Measurements from ENCODE around the gene AKT1S1. TPM values are rescaled to one million over a fixed set of nuclear protein-coding genes. Genes with fewer than 3 reads are reported as not detected.

The AKT1S1 gene
- total and polyA plus RNA-seq, 2 of the 13 experiments (the other 11 are each of a cell fraction or from before 2014, with no cell fraction given): 13.5 to 27.8 TPM

DNA sequence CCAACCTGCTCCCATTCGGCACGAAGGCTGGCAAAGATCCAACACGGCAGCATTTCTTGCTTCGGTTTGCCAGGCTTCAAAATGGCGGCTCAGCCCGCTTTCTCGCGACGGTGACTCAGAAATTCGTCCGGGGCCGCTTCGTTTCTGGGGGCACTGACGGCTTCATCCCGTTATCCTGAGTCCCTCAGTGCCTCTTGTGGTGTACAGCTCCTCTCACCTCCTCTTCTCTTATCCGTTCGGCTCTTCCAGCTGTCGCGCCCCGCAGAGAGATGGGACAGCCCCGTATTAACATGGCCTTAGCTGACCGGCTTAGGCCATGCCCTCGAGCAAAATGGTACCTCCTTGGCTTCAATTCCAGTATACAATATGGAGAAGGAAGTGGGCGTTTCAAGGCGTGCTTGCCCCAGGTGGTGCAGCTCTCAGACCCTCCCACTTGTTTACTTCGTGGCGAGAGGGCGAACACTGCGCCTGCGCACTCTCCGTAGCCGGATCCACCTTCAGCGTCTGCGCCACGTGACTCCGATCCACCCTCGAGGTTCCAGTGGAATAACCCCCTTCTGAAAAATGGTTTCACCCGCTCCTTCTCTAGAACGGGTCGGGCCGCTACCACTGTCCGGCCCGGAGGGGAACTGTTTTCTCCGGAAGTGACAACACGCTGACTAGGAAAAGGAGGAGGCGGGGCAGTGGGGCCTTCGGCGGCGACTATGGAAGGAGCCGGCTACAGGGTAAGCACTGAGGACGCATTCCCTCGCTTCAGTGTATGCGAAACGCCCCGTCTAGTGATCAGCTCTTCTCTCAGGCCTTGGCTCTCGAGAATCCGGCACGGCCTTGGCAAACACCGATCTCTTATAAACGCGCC is at the start of gene AKT1S1, which contains the start of gene TBC1D17 (continued):
- TF ChIP-seq, protein P1, sequence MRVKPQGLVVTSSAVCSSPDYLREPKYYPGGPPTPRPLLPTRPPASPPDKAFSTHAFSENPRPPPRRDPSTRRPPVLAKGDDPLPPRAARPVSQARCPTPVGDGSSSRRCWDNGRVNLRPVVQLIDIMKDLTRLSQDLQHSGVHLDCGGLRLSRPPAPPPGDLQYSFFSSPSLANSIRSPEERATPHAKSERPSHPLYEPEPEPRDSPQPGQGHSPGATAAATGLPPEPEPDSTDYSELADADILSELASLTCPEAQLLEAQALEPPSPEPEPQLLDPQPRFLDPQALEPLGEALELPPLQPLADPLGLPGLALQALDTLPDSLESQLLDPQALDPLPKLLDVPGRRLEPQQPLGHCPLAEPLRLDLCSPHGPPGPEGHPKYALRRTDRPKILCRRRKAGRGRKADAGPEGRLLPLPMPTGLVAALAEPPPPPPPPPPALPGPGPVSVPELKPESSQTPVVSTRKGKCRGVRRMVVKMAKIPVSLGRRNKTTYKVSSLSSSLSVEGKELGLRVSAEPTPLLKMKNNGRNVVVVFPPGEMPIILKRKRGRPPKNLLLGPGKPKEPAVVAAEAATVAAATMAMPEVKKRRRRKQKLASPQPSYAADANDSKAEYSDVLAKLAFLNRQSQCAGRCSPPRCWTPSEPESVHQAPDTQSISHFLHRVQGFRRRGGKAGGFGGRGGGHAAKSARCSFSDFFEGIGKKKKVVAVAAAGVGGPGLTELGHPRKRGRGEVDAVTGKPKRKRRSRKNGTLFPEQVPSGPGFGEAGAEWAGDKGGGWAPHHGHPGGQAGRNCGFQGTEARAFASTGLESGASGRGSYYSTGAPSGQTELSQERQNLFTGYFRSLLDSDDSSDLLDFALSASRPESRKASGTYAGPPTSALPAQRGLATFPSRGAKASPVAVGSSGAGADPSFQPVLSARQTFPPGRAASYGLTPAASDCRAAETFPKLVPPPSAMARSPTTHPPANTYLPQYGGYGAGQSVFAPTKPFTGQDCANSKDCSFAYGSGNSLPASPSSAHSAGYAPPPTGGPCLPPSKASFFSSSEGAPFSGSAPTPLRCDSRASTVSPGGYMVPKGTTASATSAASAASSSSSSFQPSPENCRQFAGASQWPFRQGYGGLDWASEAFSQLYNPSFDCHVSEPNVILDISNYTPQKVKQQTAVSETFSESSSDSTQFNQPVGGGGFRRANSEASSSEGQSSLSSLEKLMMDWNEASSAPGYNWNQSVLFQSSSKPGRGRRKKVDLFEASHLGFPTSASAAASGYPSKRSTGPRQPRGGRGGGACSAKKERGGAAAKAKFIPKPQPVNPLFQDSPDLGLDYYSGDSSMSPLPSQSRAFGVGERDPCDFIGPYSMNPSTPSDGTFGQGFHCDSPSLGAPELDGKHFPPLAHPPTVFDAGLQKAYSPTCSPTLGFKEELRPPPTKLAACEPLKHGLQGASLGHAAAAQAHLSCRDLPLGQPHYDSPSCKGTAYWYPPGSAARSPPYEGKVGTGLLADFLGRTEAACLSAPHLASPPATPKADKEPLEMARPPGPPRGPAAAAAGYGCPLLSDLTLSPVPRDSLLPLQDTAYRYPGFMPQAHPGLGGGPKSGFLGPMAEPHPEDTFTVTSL (CRISPR knock-in tag; IDR thresholded peaks at IDR 0.05; ENCODE audit: borderline replicate concordance): no peak
- 0 out of 2 replicates have a peak, but pooled peaks have one; percentile 53 for TF ChIP-seq CHCHD3 (CRISPR knock-in tag; IDR thresholded peaks at IDR 0.05)
- TF ChIP-seq ZNF597 (CRISPR knock-in tag; IDR thresholded peaks at IDR 0.05): no peak
- TF ChIP-seq ZBTB20 (CRISPR knock-in tag; IDR thresholded peaks at IDR 0.05; ENCODE audit: borderline replicate concordance, low read depth): 0 out of 2 replicates have a peak, but pooled peaks have one; percentile 9
- TF ChIP-seq NR1H2 (CRISPR knock-in tag; IDR thresholded peaks at IDR 0.05; ENCODE audit: borderline replicate concordance, low read depth): no peak
- TF ChIP-seq ZZZ3 (CRISPR knock-in tag; IDR thresholded peaks at IDR 0.05; ENCODE audit: borderline replicate concordance): no peak
- TF ChIP-seq ZNF484 (CRISPR knock-in tag; IDR thresholded peaks at IDR 0.05; ENCODE audit: borderline replicate concordance, low read depth): no peak
- no peak; a peak in 1 of 4 replicates for TF ChIP-seq ATF4 (CRISPR knock-in tag; IDR thresholded peaks at IDR 0.05)
- TF ChIP-seq ZBTB3 (CRISPR knock-in tag; IDR thresholded peaks at IDR 0.05; ENCODE audit: borderline replicate concordance, low read depth): 0 out of 2 replicates have a peak, but pooled peaks have one; percentile 1
- TF ChIP-seq ZNF333 (CRISPR knock-in tag; IDR thresholded peaks at IDR 0.05; ENCODE audit: borderline replicate concordance): 0 out of 2 replicates have a peak, but pooled peaks have one; percentile 46
- no peak for TF ChIP-seq ZNF101 (CRISPR knock-in tag; IDR thresholded peaks at IDR 0.05; ENCODE audit: borderline replicate concordance, low read depth)
- TF ChIP-seq MLLT10 (CRISPR knock-in tag; IDR thresholded peaks at IDR 0.05): no peak
- no peak for TF ChIP-seq PCBP2 (optimal IDR thresholded peaks at IDR 0.05; ENCODE audit: low read depth, low read length, poor library complexity, severe bottlenecking)
- TF ChIP-seq SMAD1 (CRISPR knock-in tag; IDR thresholded peaks at IDR 0.05; ENCODE audit: borderline replicate concordance, low read depth): no peak
- TF ChIP-seq CAMTA2 (CRISPR knock-in tag; IDR thresholded peaks at IDR 0.05; ENCODE audit: borderline replicate concordance): no peak
- peak; percentile 26; the same call in 1 of the 2 replicates for TF ChIP-seq ATF6 (CRISPR knock-in tag; conservative IDR thresholded peaks at IDR 0.05)
- 0 out of 2 replicates have a peak, but pooled peaks have one; percentile 13 for TF ChIP-seq PAX8 (CRISPR knock-in tag; IDR thresholded peaks at IDR 0.05; ENCODE audit: borderline replicate concordance)
